GM18909 (cell line): ENCODE measurements around the gene RHBDF2.

Experiments used
- ATAC-seq: cut with Tn5 transposase; IDR thresholded peaks from one replicate; pipeline ENCODE4 v1.9.1; 2021; ENCODE audit warnings: mild to moderate bottlenecking; ENCODE audit not compliant: unreplicated experiment, poor library complexity

RHBDF2 gene

DNA sequence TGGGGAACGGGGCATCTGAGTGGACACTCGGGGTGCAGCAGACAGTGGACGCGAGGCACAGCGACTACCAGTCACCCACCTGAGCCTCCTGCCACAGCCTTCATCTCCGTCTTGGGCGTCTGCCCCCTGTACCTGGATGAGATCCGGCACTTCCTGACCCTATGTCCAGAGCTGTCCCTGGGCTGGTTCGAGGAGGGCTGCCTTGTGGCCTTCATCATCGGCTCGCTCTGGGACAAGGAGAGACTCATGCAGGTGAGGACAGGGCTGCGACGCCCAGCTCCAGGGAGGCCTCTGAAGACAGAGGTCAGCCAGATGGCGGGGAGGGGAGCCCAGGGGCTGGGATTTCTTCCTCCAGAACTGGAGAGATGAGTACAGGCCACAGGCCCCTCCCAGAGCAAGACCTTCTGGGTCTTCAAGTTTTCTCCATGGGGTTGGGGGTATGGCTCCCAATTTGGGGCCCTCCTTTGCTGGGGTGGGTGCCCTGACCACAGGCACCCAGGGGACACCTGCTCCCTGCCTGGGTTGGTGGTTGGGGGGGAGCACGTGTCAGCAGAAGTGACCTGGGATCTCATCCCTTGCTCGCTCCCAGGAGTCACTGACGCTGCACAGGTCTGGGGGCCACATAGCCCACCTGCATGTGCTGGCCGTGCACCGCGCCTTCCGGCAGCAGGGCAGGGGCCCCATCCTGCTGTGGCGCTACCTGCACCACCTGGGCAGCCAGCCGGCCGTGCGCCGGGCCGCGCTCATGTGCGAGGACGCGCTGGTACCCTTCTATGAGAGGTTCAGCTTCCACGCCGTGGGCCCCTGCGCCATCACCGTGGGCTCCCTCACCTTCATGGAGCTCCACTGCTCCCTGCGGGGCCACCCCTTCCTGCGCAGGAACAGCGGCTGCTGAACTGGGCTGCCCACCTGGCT, 31.9 kb downstream of the RHBDF2 start:
- ATAC-seq: no peak

DNA sequence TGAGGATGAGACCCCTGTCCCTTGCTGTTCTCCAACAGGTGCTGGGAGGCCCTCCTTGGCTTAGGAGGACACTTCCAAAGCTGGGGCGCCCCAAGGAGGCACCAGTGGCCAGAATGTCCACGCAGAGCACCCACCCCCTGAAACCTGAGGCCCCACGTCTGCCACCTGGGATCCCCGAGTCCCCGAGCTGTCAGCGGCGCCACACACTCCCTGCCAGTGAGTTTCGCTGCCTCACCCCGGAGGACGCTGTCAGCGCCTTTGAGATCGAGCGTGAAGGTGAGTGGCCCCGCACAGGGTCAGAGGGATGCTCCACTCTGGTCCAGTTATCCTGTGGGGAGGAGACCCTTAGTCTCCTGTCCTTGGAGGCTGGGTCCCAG, 32.6 kb downstream of the RHBDF2 start:
- ATAC-seq: no peak

DNA sequence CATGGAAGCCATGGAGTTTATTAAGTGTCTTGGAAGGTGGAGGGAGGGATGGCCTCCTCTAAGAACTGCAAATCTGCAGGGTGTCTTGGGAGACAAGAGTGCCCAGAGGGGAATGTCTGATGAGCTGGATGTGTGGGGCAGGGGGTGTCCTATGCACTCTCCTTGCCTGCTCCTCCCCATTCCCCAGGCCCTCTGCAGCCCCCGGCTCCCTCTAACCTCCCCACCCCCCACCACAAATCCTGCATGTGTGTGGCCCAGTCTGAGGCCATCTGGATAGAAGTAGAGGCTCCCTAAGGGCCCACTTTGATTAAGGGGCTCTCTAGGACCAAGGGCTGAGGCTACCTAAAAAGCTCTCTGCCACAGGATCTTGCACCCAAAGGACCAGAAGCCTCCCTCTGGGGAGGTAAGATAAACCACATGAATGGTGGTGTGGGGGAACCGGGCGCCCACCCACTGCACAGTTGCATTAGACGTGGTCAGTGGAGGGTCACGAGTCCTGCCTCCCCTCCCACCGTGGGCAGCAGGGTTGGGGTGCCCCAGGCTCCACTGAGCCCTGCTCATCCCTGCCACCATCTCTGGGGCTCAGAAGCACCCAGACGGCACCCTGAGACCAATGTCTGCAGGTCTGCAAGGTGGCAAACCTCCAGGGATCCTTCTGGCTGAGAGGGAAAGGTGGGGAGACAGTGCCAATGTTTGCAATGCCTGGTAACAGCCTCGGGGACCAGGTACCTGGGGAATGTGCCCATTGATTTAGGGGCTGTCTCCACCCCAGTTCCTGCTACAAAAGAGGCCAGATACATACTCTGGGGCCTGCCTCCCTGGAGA, 33.2 kb downstream of the RHBDF2 start:
- no peak for ATAC-seq

DNA sequence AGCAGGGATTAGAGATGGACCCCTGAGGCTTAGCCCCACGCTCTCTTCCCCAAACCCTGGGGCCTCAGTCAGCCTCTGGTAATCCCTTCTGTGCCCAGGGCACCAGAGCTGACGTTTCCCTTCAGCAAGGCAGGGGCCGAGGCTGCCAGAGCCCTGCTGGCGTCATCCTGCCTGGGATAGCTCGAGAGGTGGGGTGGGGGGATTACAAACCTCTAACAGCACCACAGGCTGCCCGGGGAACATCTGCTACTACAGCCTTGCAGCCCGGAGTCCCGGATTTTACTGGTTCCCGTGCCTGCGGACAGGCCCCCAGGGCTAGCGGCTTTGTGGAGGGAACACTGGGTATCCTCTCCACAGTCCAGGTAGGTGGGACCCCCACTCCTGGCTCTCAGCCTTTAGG, 33.9 kb downstream of the RHBDF2 start, which contains the start of gene AANAT:
TSS of gene AANAT (plus strand) at position 238 of the 400 bp plus-strand sequence. CDS start 1,144 bp downstream, outside the sequence.
- no peak for ATAC-seq

DNA sequence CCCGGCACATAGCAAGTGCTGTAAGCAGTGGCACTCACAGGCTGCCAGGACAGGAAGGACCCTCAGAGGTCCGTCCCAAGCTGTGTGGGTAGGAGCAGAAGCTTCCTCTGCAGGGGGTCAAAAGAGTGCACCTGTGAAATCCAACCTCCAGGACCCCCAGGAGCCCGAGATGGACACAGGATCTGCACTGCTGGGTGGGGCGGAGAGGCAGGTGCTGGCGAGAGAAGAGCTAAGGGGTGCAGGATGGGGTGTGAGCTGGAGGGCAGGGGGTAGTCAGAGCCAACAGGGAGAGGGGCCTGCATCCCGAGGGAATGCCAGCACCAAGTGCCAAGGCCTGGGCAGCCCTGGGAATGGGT, 34.5 kb downstream of the RHBDF2 start:
- ATAC-seq: no peak

DNA sequence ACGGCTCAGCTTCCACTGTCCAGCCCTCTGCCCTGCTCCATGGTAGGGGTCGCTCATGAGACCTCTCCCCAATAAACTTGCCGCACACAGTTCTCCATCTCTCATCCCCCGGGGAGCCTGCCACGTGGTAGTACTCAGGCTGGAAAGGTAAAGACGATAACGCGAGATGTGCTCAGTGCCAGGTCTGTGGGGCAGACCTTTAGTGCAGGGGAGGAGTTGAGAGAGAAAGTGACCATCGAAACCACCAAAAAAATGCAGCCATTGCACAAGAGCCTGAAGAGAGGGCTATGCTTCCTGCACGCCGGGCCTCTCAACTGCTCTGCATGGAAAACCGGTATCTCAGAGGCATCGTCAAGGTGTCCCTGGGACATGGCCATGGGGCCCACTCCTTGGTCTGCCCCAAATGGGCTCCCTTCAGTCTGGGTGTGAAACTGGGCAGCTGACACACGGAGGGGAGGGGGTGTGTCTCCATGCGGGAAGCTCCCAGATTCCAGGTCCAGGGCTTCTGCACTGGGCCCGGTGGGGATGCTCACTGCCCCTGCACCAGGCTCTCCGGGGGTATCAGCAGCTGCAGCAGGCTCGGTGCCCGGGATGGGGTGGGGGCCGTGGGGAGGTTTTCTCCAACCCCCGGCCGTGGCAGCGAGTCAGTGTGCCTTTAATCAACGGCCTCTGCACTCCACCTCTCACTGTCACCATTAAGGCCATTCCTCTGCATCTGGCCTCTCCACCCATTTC, 38.5 kb downstream of the RHBDF2 start:
- no peak for ATAC-seq

DNA sequence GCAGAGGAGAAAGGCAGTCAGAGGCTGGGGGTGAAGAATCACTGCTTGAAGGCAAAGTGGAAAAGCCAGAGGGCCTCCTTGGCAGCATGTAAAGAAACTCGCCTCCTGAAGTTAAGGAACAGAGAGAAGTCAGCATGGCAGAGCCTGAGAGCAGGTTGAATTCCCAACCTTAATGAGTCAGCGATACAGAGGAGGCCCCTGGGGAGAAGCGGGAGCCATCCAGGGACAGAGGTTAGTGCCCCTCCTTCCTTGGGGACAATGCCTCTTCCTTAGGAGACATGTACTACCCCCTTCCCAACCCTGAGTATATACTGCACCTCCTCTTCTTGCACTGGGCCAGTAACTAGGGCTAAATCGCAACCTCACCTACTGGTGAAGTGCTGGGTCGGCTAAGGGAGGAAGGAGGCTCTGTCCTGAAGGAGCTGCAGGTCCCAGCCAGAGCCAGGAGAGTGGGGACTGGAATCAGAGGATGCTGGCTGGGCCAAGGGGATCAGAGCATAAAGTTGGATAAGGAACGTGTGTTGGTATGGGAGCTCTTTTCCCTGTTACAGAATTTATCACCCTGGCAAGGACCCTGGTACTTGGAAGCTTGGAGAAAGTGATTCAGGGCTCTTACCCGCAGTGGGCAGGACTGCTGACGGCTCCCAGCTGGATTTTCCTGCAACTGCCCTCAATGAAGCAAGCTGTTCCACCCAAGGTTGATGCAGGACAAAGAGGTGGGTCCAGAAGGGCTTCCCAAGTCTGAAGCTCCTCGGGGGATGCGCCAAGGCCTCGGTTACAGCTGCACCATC, 39.3 kb downstream of the RHBDF2 start:
- ATAC-seq: no peak

DNA sequence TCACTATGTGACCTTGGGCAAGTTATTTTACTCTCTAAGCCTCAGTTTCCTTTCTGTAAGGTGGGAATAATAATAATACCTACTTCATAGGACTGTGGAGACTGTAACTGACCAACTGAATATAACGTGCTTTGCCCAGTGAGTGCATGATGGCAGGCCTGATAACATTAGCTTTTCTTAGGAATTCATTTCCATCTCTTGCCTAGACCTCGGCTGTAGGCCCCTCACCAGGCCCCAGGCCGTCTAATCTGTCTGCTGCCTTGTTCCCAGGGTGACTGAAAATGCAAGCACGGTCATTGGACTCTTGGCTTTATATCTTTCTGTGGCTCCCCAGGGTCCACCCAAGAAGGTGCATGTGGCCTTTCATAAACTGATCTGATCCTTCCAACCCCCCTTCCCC, 41.5 kb downstream of the RHBDF2 start:
- ATAC-seq: no peak

DNA sequence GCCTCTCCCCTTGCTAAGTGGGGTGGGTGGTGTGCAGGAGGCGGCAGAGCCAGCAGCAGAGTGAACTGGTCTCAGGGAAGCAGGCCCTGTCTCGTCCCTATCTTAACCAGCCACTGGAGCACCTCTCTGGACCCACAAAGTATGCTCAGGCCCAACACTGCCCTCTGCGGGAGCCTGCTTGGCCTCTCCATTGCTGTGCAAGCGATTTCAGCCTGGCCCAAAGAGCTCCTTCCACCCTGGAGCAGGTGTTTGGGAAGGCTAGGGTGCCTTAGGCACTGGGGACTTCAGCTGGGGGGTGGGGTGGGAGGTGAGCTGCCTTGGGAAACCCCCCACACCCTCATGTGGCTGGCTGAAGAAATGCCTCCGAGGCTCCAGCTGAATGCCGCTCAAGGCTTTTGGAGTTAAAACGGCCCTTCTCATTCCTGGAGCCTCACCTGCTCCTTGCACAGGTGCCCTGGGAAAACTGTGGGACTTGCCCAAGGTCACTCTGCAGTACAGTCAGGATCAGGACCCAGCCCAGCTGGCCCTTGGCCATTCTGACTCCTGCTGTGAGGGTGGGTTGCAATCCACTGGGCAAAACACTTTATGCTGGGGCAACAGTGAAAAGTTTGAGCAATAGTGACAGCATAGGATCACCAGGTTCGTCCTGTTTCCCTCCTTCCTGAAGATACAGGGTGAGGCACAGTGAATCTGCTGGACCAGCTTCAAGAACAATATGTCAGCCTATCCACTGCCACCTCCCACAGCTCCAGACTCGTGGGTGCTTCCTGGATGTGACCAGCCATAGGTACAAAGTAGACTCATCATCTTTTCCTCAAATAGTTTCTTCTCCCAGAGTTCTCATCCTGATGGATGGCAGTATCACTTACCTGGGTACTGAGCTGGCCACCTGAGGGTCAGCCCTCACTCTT, 42.4 kb downstream of the RHBDF2 start:
- no peak for ATAC-seq

DNA sequence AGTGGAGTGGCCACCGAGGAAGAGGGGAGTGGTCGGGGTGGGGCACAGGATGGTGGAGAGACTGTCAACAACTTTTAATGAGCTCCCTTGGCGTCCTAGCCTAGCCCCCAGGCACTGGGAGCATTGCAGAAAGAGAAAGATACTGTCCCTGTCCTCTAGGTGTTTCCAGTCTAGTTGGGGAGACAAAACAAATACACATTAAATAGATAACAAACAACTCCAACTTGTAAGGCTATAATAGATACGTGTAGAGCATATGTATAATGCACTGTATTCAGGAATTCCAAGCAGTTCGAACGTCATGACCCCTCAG, 47.8 kb downstream of the RHBDF2 start:
- no peak for ATAC-seq

DNA sequence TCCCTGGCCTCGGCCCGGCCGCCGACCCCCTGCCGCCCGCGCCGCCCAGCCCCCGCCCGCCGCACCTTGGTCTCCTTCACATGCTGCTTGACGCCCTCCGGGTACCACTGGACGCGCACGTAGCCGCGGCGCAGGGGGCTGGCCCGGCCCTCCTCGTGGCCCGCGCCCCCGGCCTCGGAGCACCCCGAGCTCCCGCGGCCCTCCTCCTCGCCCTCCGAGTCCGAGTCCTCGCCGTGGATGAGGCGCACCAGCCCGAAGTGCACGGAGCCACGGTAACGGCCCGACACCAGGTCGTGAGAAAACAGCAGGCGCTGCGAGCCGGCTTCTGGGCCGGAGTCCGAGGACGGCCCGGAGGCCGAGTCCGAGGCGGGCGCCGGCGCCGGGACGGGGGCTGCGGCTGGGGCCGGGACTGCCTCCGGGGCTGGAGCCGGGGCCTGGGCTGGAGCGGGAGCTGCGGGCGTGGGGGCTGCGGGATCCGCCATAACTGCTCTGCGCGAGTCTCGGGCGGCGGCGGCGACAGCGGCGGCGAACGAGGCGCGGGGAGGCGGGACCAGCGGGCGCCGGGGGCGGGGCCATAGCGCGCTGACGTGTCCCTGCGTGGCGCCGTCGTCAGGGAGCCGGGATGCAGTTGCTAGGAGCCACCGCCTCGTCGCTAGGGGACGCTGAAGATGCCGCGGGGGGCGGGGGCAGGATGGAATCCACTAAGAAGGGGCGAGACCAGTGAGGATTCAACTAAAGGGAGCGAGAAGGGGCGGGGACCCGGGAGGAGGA, 48.4 kb downstream of the RHBDF2 start, which contains the start of gene UBE2O:
TSS of gene UBE2O (minus strand) at position 493 of the 771 bp plus-strand sequence. CDS start at position 482, 11 bp downstream.
- ATAC-seq: peak; percentile 86

DNA sequence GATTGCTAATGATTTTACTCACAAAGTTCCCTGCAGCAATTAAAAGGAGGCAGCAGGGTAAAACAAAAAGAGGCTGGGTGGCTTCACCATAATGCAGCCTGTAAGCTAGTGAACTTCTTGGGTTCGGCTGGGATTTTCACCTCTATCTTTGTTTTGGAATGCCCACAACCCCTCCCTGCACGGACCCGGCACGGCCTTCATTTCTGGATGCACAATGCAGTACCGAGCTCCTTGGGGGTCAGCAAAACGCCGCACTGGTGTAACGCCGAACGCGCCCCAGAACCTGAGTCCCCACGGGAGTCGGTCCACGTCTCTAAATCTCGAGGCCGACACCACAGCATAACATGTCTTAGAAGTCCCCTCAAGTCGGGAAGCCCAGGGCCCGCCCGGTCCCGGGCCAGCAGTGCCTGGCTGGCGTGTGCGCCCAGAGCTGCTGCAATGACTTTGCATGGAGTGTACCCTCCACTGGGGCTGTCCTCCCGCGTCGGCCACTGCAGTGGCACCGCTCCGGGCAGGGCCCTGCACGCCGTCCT, 49.0 kb downstream of the RHBDF2 start:
- peak; percentile 5 for ATAC-seq

DNA sequence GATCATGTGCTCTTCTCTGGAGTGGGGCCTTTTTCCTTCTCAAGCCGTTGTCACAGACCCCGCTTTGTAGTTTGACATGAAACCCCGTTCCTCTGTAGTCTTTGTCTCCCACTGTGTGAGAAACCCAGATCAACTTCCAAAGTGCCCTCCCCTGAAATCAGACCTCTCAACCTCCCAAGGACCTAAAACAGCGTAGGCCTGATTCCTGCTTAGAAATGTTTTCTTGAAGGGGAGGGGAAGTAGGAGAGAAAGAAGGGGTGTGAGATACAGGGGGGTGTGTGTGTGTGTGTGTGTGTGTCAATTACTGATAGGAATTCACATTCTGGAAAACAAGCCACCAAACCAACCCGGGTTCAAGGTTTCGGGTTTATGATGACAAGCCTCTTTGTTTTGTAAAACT, 49.7 kb downstream of the RHBDF2 start:
- ATAC-seq: no peak

DNA sequence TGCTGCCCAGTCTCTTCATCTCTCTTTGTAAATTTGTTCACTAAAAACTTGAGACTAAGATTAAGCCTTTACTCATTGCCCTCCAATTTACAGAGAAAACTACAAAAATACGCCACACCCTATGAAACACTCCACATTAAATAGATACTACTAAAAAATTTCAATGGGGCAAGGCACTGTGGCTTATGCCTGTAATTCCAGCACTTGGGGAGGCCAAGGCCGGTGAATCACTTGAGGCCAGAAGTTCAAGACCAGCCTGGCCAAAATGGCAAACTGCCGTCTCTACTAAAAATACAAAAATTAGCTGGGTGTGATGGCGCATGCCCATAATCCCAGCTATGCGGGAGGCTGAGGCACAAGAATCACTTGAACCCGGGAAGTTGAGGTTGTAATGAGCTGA, 52.1 kb downstream of the RHBDF2 start:
- ATAC-seq: no peak

DNA sequence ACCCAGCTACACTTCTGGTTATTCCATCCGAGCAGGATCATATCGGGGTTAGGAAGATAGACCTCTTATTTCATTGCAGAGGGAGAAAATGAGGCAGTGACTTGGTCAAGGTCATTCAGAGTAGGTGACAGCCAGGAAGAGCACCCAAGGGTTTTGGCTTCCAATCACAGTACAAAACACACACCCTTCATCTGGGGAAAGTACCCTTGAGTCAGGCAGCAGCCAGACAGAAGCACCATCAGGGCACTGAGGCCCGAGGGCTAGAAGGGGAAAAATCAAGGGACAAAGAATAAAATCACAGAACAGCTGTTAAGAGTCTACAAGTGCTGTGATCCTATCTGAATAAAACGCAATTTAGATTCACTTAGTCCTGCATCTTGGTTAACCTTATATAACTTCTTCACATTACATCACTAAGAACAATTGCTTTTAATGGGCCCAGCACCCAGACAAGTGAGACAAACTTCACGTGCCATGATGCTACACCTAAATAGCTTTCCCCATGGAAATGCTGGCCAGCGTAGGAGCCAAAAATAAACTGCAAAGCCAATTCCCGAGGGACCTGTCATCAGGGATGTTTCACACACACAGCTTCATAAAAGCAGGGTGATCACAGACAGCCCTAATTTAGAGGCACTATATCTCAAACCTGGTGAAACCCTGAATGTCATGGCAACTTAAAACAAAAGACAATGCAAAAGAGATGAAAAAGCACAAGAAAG, 53.1 kb downstream of the RHBDF2 start:
- ATAC-seq: no peak

DNA sequence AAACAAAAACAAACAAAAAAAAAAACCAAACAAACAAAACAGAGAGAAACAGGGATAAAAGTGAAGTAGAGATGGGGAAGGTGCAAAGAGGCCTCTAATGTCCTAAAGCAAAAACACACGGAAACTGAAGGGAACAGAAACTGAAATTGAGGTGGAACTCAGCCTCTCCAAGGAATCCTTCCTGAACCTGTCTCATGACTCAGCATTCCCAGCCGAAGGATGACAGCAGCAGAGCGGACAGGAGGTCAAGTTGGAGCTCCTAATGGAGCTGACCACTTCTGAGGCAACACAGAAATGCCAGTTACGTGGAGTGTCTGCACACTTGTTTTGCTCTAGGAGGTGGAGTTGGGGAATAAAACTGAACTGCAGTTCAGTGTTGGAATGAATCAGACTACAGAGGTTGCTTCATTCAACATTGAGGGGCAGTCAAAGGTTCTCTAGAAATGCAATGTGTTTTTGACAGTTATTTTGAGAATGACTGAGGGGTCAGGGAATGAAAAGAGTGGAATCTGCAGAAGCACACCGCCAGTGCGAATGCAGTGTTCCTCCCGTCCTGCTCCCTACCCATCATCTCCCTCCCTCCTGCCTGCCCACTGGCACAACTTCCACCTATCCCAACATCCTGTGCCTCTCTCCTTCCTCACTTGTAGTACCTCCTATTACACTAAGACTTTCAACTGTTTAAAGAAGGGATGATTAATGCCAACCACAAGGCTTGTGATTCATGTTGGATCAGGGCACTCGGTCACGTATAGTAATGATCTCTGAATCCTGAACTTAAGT, 54.6 kb downstream of the RHBDF2 start:
- no peak for ATAC-seq
